DND-41 (cell line): Measurements from ENCODE around the gene PMP22.

Experiments
- ATAC-seq: fragments of 200-7000 bp; cut with Tn5 transposase; 3 replicates; pipeline ENCODE4 v1.9.1; 2021; ENCODE audit warnings: low read depth; ENCODE audit not compliant: insufficient read depth
- DNase-seq: peaks from one replicate; pipeline ENCODE4 v3.0.0-alpha.2; 2020
- H2AFZ ChIP-seq: 2 replicates; pipeline ENCODE4 v1.6.0; 2012; ENCODE audit warnings: low read depth, low read length
- H3K27ac ChIP-seq: 2 replicates; pipeline ENCODE4 v1.5.1; 2012; ENCODE audit warnings: low read length, inconsistent platforms
- H3K27me3 ChIP-seq: fragments of 200-600 bp; sonication (generic); 2 replicates; pipeline ENCODE4 v1.6.0; 2012; ENCODE audit warnings: low read length, mild to moderate bottlenecking, inconsistent platforms; ENCODE audit not compliant: insufficient read depth, poor library complexity
- H3K36me3 ChIP-seq: 2 replicates; pipeline ENCODE4 v1.5.1; 2012; ENCODE audit warnings: low read length, inconsistent platforms; ENCODE audit not compliant: insufficient read depth
- H3K4me1 ChIP-seq: 2 replicates; pipeline ENCODE4 v1.5.1; 2012; ENCODE audit warnings: mild to moderate bottlenecking, low read length; ENCODE audit not compliant: insufficient read depth
- H3K4me2 ChIP-seq: 2 replicates; pipeline ENCODE4 v1.6.0; 2012; ENCODE audit warnings: mild to moderate bottlenecking, moderate library complexity, low read length, inconsistent platforms; ENCODE audit not compliant: insufficient read depth
- H3K4me3 ChIP-seq, 2 experiments: fragments of 200-600 bp in 1 of 2; shearing (Covaris generic) in 1 of 2; 2 replicates each; pipeline ENCODE4 v1.5.1; 2012 to 2016; ENCODE audit warnings: inconsistent platforms in 2 of 2, low read length in 2 of 2, mild to moderate bottlenecking in 2 of 2, low read depth in 1 of 2, moderate library complexity in 1 of 2
- H3K79me2 ChIP-seq: 2 replicates; pipeline ENCODE4 v1.6.0; 2012; ENCODE audit warnings: low read length, inconsistent platforms; ENCODE audit not compliant: insufficient read depth
- H3K9ac ChIP-seq: 2 replicates; pipeline ENCODE4 v1.6.0; 2012; ENCODE audit warnings: low read depth, mild to moderate bottlenecking, inconsistent platforms, low read length, moderate library complexity
- H3K9me3 ChIP-seq: 2 replicates; pipeline ENCODE4 v1.5.1; 2012; ENCODE audit warnings: low read length, moderate library complexity, mild to moderate bottlenecking, inconsistent platforms; ENCODE audit not compliant: insufficient read depth, severe bottlenecking
- H4K20me1 ChIP-seq: 2 replicates; pipeline ENCODE4 v1.6.0; 2012; ENCODE audit warnings: low read length; ENCODE audit not compliant: insufficient read depth
- EZH2 ChIP-seq: IDR thresholded peaks from 3 replicates; pipeline ENCODE4 v1.6.1; 2012; ENCODE audit warnings: borderline replicate concordance, low read depth, mild to moderate bottlenecking, moderate library complexity, low read length, inconsistent platforms; ENCODE audit not compliant: severe bottlenecking
- TF ChIP-seq, protein P1 (sequence below): IDR thresholded peaks from 2 replicates; pipeline ENCODE4 v1.5.1; 2012; ENCODE audit warnings: borderline replicate concordance, low read length, moderate library complexity, mild to moderate bottlenecking; ENCODE audit not compliant: poor library complexity, severe bottlenecking; ENCODE audit errors: extremely low read depth

Gene PMP22

DNA sequence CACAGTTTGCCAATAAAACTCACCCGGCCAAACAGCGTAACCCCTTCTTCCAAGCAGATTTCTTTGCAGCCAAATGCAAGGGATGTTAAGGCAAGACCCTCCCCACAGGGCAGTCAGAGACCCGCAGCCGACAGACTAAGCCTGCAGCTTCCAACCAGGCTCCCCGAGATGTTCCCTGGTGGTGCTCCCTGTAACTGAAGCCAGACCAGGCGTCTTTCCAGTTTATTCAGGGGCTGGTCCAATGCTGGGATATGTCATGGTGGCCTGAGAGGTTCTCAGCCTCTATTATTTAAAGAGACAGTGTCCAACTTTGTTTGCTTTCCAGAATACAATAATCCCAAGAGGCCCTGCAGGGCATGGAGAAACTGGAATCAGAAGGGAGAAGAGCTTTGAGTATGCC lies at the start of gene PMP22:
PMP22 (minus strand) TSS at position 196 of the 400 bp plus-strand sequence. CDS start 4,599 bp downstream, outside the sequence.
- H3K27ac ChIP-seq = no peak within 1 kb of the TSS
- H3K27me3 ChIP-seq = no peaks in the 10 kb centered on the region

DNA sequence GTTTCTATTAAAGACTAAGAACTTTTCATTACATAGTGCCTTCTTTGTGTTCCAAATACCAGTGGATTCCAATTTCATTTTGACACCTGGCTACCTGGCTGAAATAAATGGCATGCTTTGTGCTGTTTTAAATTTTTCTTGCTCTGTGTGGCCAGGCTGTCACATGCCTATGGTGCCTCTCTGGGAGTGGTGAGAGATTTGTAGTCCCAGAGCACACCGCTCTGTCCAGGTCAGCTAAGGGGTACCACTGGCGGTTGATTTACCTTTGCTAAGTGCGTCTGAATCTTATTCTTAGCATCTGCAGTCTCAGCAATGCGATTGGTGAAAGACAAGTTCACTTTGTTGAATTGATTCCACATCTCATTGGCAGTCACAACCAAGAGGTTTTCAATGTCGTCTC lies 46.9 kb upstream of the PMP22 start:
- Histone ChIP-seq H3K27me3 (peaks cover 41% of the 10 kb centered on the region), H3K4me3 (no peak overlapping the region), H3K9me3 (no peaks in the 10 kb centered on the region), H3K4me2 (no peak overlapping the region), H3K4me1 (no peaks in the 10 kb centered on the region), H3K27ac (no peak overlapping the region), H3K9ac (no peak overlapping the region), H2AFZ (no peak overlapping the region), H3K36me3 (no peaks in the 10 kb centered on the region), H3K79me2 (no peaks in the 10 kb centered on the region), H4K20me1 (no peaks in the 10 kb centered on the region)
- no peak for DNase-seq
- no peak for ATAC-seq
- TF ChIP-seq EZH2 = no peak
- TF ChIP-seq, protein P1, sequence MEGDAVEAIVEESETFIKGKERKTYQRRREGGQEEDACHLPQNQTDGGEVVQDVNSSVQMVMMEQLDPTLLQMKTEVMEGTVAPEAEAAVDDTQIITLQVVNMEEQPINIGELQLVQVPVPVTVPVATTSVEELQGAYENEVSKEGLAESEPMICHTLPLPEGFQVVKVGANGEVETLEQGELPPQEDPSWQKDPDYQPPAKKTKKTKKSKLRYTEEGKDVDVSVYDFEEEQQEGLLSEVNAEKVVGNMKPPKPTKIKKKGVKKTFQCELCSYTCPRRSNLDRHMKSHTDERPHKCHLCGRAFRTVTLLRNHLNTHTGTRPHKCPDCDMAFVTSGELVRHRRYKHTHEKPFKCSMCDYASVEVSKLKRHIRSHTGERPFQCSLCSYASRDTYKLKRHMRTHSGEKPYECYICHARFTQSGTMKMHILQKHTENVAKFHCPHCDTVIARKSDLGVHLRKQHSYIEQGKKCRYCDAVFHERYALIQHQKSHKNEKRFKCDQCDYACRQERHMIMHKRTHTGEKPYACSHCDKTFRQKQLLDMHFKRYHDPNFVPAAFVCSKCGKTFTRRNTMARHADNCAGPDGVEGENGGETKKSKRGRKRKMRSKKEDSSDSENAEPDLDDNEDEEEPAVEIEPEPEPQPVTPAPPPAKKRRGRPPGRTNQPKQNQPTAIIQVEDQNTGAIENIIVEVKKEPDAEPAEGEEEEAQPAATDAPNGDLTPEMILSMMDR = no peak

More for the DNA sequence above, at the start of gene PMP22:
- Histone ChIP-seq H3K4me3 (no peak within 1 kb of the TSS), H3K9ac (no peak within 1 kb of the TSS), H2AFZ (no peak within 1 kb of the TSS), H4K20me1 (no peaks in the 10 kb centered on the region), H3K79me2 (no peaks in the 10 kb centered on the region), H3K9me3 (no peaks in the 10 kb centered on the region), H3K36me3 (no peaks in the 10 kb centered on the region), H3K4me1 (no peaks in the 10 kb centered on the region), H3K4me2 (no peak within 1 kb of the TSS)
- no peak for ATAC-seq
- DNase-seq = no peak
- TF ChIP-seq, protein P1 = no peak
- no peak for TF ChIP-seq EZH2

DNA sequence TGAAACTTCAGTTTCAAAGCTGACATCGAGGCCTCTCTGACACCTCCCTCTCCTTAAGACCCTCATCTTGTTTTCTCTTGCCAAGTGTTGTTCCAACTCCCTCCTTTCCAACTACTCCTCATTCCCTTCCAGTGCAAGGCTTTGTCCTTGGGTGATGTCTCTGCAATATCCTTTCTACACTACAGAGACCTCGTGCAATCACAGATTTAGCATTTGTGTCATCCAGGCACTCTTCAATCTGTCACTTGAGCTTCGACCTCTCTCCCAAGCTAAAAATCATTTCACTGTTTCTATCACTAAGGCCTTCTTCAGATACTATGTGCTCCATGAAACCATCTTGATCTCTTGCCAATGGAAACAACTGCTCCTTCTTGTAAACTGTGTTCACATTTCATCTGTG lies 44.7 kb upstream of the PMP22 start:
- H2AFZ ChIP-seq = no peak overlapping the region
- no peak overlapping the region for H3K4me3 ChIP-seq

More for the DNA sequence above, 44.7 kb upstream of the PMP22 start:
- H3K79me2 ChIP-seq = no peaks in the 10 kb centered on the region
- peaks cover 28% of the 10 kb centered on the region for H3K27me3 ChIP-seq
- ATAC-seq (no peak), DNase-seq (no peak)
- no peak for TF ChIP-seq EZH2
- TF ChIP-seq, protein P1 = no peak
- H3K4me1 ChIP-seq = no peaks in the 10 kb centered on the region
- no peaks in the 10 kb centered on the region for H3K36me3 ChIP-seq
- no peaks in the 10 kb centered on the region for H3K9me3 ChIP-seq
- H3K4me2 ChIP-seq = no peak overlapping the region
- H3K27ac ChIP-seq = no peak overlapping the region
- no peaks in the 10 kb centered on the region for H4K20me1 ChIP-seq
- no peak overlapping the region for H3K9ac ChIP-seq
